ENCODE measurements around the gene INF2. TPM values are rescaled to one million over a fixed set of nuclear protein-coding genes. Genes with fewer than 3 reads are reported as not detected.
A peak's percentile ranks its signal among the peaks of the same experiment; 100 is the strongest.

Gene INF2
- total RNA-seq, 6 experiments from 2014 or later, result 47.5 to 98.2 (median 71.4) TPM

GRCh38 chr14:104732931-104733681 lies 43.7 kb downstream of the INF2 start:
- peak overlapping the region; percentile 66 to 99 (median 82) for H3K27ac ChIP-seq
- 79% methylated on average over 5 of the region's 23 CpGs for WGBS (ENCODE audit: insufficient coverage, low coverage, low lambda C conversion rate, missing lambda C conversion rate)
- peaks cover 0 to 63% (median 31%) of the 10 kb centered on the region in 4 donors for H3K4me1 ChIP-seq
- intact Hi-C loops (cut with DNase I), result no loop called here
- H3K4me3 ChIP-seq, result no peak overlapping the region
- TF ChIP-seq, protein P1, sequence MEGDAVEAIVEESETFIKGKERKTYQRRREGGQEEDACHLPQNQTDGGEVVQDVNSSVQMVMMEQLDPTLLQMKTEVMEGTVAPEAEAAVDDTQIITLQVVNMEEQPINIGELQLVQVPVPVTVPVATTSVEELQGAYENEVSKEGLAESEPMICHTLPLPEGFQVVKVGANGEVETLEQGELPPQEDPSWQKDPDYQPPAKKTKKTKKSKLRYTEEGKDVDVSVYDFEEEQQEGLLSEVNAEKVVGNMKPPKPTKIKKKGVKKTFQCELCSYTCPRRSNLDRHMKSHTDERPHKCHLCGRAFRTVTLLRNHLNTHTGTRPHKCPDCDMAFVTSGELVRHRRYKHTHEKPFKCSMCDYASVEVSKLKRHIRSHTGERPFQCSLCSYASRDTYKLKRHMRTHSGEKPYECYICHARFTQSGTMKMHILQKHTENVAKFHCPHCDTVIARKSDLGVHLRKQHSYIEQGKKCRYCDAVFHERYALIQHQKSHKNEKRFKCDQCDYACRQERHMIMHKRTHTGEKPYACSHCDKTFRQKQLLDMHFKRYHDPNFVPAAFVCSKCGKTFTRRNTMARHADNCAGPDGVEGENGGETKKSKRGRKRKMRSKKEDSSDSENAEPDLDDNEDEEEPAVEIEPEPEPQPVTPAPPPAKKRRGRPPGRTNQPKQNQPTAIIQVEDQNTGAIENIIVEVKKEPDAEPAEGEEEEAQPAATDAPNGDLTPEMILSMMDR (IDR thresholded peaks at IDR 0.05), result no peak
- no peak for TF ChIP-seq POLR2A (IDR thresholded peaks at IDR 0.05)
- peak in 2 of 3 donors; percentile 79 to 80 for DNase-seq
- H3K27me3 ChIP-seq, result no peaks in the 10 kb centered on the region
- H3K9me3 ChIP-seq, result no peaks in the 10 kb centered on the region
- H3K36me3 ChIP-seq, result no peaks in the 10 kb centered on the region
- ATAC-seq, result peak in 2 of 4 donors; percentile 2 to 20

- Histone ChIP-seq H3K27ac (peak overlapping the region; percentile 95 to 99 (median 98)), H3K27me3 (no peaks in the 10 kb centered on the region), H3K36me3 (no peaks in the 10 kb centered on the region), H3K9me3 (no peaks in the 10 kb centered on the region), H3K4me1 (peaks cover 0 to 63% (median 31%) of the 10 kb centered on the region in 4 donors), H3K4me3 (no peak overlapping the region)
- ATAC-seq (no peak), DNase-seq (no peak)
- WGBS (ENCODE audit: insufficient coverage, low coverage, low lambda C conversion rate, missing lambda C conversion rate), result no CpG with 5 or more reads among the region's 6 CpGs
- TF ChIP-seq, protein P1 (IDR thresholded peaks at IDR 0.05), result no peak
- TF ChIP-seq POLR2A (IDR thresholded peaks at IDR 0.05), result peak; percentile 18
- intact Hi-C loops (cut with DNase I), result no loop called here
Measured at GRCh38 chr14:104734051-104734587, 44.7 kb downstream of the INF2 start.

DNA sequence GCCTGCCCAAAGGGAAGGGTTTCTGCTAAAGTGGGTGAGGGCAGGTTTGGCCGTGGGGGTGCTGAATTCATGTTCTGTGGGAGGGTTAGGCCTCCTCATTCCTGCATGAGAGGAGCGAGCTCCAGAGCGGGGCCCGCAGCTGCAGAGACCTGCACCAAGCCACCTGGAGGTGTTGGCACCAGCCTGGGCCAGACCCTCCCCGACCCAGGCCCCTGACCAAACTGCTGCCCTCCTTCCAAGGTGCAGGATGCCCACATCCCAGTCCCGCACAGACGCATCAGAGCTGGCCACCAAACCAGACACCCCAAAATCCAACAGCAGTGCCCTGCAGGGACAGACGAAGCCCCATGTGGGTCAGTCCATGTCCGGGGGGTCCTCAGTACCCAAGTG lies 45.2 kb downstream of the INF2 start:
- Histone ChIP-seq H3K9me3 (no peaks in the 10 kb centered on the region), H3K4me1 (peaks cover 0 to 63% (median 31%) of the 10 kb centered on the region in 4 donors), H3K27me3 (no peaks in the 10 kb centered on the region), H3K27ac (peak overlapping the region; percentile 95 to 99 (median 98)), H3K4me3 (peak overlapping the region in 1 of 3 donors; percentile 16), H3K36me3 (no peaks in the 10 kb centered on the region)
- no peak for ATAC-seq
- no peak for TF ChIP-seq POLR2A (IDR thresholded peaks at IDR 0.05)
- TF ChIP-seq, protein P1 (IDR thresholded peaks at IDR 0.05), result no peak
- no CpG with 5 or more reads among the region's 9 CpGs for WGBS (ENCODE audit: insufficient coverage, low coverage, low lambda C conversion rate, missing lambda C conversion rate)
- no peak for DNase-seq
- intact Hi-C loops (cut with DNase I), result no loop called here

DNA sequence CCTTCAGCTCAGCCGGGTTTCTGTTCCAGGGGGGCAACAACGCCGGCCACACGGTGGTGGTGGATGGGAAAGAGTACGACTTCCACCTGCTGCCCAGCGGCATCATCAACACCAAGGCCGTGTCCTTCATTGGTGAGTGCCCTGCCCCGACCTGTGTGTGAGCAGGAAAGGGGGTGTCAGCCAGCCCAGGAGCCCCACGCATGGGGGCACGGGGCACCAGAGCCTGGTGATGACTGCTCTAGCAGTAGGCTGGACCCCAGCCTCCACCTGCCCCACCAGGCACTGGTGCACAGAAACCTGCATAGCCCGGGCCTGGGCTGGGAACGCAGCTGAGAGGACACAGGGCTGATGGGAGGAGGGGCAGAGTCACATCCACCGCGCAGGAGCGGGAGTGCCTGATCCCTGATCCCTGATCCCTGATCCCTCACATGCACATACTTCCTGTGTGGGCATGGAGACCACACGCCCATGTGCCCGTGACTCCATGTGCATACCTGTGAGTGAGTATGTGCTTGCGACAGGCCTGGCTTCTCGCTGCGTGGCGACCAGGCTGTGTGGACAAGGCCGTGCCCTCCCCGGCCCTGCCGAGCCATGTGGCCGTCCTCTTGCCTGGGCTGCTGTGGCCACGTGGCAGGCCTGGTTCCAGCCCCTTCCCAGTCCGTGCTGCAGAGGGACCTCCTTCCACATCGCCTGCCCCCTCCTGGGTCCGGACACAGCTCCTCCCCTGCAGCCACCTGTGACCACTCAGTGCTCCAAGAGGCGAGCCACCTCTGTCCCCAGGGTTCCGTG lies 45.8 kb downstream of the INF2 start:
- ATAC-seq, result peak; percentile 57 to 76 (median 67)
- peak; percentile 94 to 97 (median 95) for DNase-seq

More for the DNA sequence above, 45.8 kb downstream of the INF2 start:
- Histone ChIP-seq H3K27ac (peak overlapping the region; percentile 95 to 99 (median 98)), H3K9me3 (no peaks in the 10 kb centered on the region), H3K4me1 (peaks cover 0 to 63% (median 31%) of the 10 kb centered on the region in 4 donors), H3K4me3 (peak overlapping the region in 1 of 3 donors; percentile 16), H3K36me3 (no peaks in the 10 kb centered on the region), H3K27me3 (no peaks in the 10 kb centered on the region)
- peak; percentile 63 for TF ChIP-seq POLR2A (IDR thresholded peaks at IDR 0.05)
- TF ChIP-seq, protein P1 (IDR thresholded peaks at IDR 0.05), result no peak
- intact Hi-C loops (cut with DNase I), result no loop called here
- WGBS (ENCODE audit: insufficient coverage, low coverage, low lambda C conversion rate, missing lambda C conversion rate), result 20% methylated on average over 1 of the region's 31 CpGs

Measured in right lobe of liver (tissue), 6 donors.